ENCODE data around the gene RTEL1. TPM values are rescaled to one million over a fixed set of nuclear protein-coding genes. Genes with fewer than 3 reads are reported as not detected.

RTEL1 gene
- total RNA-seq, 1 experiment from 2014 or later, result 51.1 TPM

DNA sequence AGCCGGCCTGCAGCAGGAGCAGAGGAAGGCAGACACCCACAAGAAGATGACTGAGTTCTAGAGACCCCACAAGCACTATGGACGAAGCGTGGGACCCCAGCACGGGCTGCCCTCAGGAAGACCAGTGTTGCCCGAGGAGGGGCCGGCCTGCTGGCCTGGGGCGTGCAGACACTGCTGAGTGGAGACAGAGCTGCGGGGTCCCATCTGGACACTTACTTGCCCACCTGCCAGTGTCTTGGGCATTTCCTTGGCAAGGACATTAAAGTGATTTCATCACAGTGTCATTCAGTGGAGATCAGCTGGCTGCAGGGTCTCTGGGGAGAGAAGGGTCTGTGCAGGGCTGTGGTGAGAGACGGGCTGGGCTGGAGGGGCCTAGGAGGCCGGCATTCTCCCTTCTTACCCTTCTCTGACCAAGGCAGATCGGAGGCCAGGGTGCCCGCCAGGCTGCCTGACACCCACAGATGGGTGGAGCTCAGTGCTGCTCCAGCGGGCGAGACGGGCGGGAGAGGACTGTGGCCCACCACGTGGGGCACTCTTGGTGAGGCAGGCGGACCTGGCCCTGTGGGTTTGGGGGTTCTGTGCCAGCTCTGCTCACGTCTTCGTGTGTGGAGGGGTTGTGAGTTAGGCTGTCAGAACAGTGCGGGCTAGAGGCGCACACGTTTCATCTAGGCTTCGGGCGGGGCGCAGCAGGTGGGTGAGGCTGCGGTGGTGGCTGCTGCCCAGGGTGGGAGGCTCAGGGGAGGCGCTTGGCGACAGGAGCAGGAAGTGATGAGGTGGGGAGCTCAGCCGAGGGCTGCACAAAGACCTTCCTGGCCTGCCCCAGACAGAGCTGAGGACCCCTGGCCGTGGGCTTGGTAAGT is 78.0 kb downstream of the RTEL1 start, which contains the start of gene LIME1:
Gene LIME1, plus strand, starts transcription at position 806 of the 860 bp plus-strand sequence. CDS start 886 bp downstream, outside the sequence.
- intact Hi-C loops (cut with micrococcal nuclease; ENCODE audit: unreplicated experiment), result no loop called here
- CTCF ChIA-PET, result interaction anchor here (0.9 to 1.1 kb wide), 2 partner anchors 25 to 28 kb away, joined by 3 to 4 read pairs; partner anchors contain the start of genes ARFRP1 and ZGPAT
- peaks cover 50% of the 10 kb centered on the region for H3K36me3 Mint-ChIP-seq (ENCODE audit: insufficient read depth, unreplicated experiment)
- H3K27me3 Mint-ChIP-seq (ENCODE audit: insufficient read depth, unreplicated experiment), result no peaks in the 10 kb centered on the region
- TF ChIP-seq, protein P1, sequence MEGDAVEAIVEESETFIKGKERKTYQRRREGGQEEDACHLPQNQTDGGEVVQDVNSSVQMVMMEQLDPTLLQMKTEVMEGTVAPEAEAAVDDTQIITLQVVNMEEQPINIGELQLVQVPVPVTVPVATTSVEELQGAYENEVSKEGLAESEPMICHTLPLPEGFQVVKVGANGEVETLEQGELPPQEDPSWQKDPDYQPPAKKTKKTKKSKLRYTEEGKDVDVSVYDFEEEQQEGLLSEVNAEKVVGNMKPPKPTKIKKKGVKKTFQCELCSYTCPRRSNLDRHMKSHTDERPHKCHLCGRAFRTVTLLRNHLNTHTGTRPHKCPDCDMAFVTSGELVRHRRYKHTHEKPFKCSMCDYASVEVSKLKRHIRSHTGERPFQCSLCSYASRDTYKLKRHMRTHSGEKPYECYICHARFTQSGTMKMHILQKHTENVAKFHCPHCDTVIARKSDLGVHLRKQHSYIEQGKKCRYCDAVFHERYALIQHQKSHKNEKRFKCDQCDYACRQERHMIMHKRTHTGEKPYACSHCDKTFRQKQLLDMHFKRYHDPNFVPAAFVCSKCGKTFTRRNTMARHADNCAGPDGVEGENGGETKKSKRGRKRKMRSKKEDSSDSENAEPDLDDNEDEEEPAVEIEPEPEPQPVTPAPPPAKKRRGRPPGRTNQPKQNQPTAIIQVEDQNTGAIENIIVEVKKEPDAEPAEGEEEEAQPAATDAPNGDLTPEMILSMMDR (IDR thresholded peaks at IDR 0.05; ENCODE audit: insufficient read depth in 1 of 2, low read depth in 1 of 2, low read length in 1 of 2, severe bottlenecking in 1 of 2, unreplicated experiment in 1 of 2), result no peak
- BruUV-seq (replicated peaks), result no TSS peak
- no peaks in the 10 kb centered on the region for H3K27me3 ChIP-seq (replicated peaks; ENCODE audit: control insufficient read depth, insufficient read depth, low read length)
- peaks cover 16% of the 10 kb centered on the region for H3K36me3 ChIP-seq (ENCODE audit: control insufficient read depth, insufficient read depth, low read length)
- peaks cover 7% of the 10 kb centered on the region for H3K4me1 Mint-ChIP-seq (ENCODE audit: low read depth, unreplicated experiment)
- peak within 1 kb of the TSS; percentile 32 for H3K27ac Mint-ChIP-seq (ENCODE audit: unreplicated experiment)
- H3K9me3 Mint-ChIP-seq (ENCODE audit: unreplicated experiment), result no peaks in the 10 kb centered on the region
- H3K4me3 ChIP-seq (ENCODE audit: low read depth, low read length), result peak within 1 kb of the TSS; percentile 71
- peaks cover 15% of the 10 kb centered on the region for H3K4me1 ChIP-seq
- POLR2A ChIA-PET, result interaction anchor here (0.6 kb wide), 2 partner anchors 27 to 29 kb away, joined by 3 read pairs; partner anchors contain the start of gene ARFRP1
- H3K9me3 ChIP-seq, result no peaks in the 10 kb centered on the region
- no peak for DNase-seq
- H3K4me3 Mint-ChIP-seq (ENCODE audit: unreplicated experiment), result peak within 1 kb of the TSS; percentile 66

GRCh38 chr20:63736893-63737694 is 79.0 kb downstream of the RTEL1 start:
- no peaks in the 10 kb centered on the region for H3K27me3 ChIP-seq (replicated peaks; ENCODE audit: control insufficient read depth, insufficient read depth, low read length)
- peak overlapping the region; percentile 71 for H3K4me3 ChIP-seq (ENCODE audit: low read depth, low read length)
- peaks cover 21% of the 10 kb centered on the region for H3K36me3 ChIP-seq (ENCODE audit: control insufficient read depth, insufficient read depth, low read length)
- Mint-ChIP-seq H3K36me3 (ENCODE audit: insufficient read depth, unreplicated experiment) (peaks cover 59% of the 10 kb centered on the region), H3K27ac (ENCODE audit: unreplicated experiment) (peak overlapping the region; percentile 32), H3K4me3 (ENCODE audit: unreplicated experiment) (peak overlapping the region; percentile 66), H3K9me3 (ENCODE audit: unreplicated experiment) (no peaks in the 10 kb centered on the region), H3K4me1 (ENCODE audit: low read depth, unreplicated experiment) (peaks cover 7% of the 10 kb centered on the region), H3K27me3 (ENCODE audit: insufficient read depth, unreplicated experiment) (no peaks in the 10 kb centered on the region)
- no TSS peak for BruUV-seq (replicated peaks)
- TF ChIP-seq, protein P1 (IDR thresholded peaks at IDR 0.05; ENCODE audit: insufficient read depth in 1 of 2, low read depth in 1 of 2, low read length in 1 of 2, severe bottlenecking in 1 of 2, unreplicated experiment in 1 of 2), result no peak
- no peaks in the 10 kb centered on the region for H3K9me3 ChIP-seq
- ChIA-PET POLR2A (interaction anchor here (0.6 kb wide), 2 partner anchors 28 to 30 kb away, joined by 3 read pairs; partner anchors contain the start of gene ARFRP1), CTCF (interaction anchor here (0.6 to 1.3 kb wide), 4 partner anchors 26 to 199 kb away, joined by 3 to 9 read pairs (median 4); partner anchors contain the start of genes ARFRP1 and ZGPAT)
- peak in 1 of 2 experiments; percentile 45 for DNase-seq
- intact Hi-C loops (cut with micrococcal nuclease; ENCODE audit: unreplicated experiment), result no loop called here
- peaks cover 24% of the 10 kb centered on the region for H3K4me1 ChIP-seq

- POLR2A ChIA-PET, result no interaction called here
- CTCF ChIA-PET, result interaction anchor here (1.3 kb wide), 1 partner anchor 200 kb away, joined by 9 read pairs; no protein-coding TSS in a partner anchor
- peaks cover 24% of the 10 kb centered on the region for H3K4me1 ChIP-seq
Observed at GRCh38 chr20:63737695-63737944, 79.5 kb downstream of the RTEL1 start.

More at GRCh38 chr20:63737695-63737944, 79.5 kb downstream of the RTEL1 start:
- peak overlapping the region; percentile 71 for H3K4me3 ChIP-seq (ENCODE audit: low read depth, low read length)
- no peaks in the 10 kb centered on the region for H3K9me3 ChIP-seq
- TF ChIP-seq, protein P1 (IDR thresholded peaks at IDR 0.05; ENCODE audit: insufficient read depth in 1 of 2, low read depth in 1 of 2, low read length in 1 of 2, severe bottlenecking in 1 of 2, unreplicated experiment in 1 of 2), result no peak
- Mint-ChIP-seq H3K4me1 (ENCODE audit: low read depth, unreplicated experiment) (peaks cover 7% of the 10 kb centered on the region), H3K27ac (ENCODE audit: unreplicated experiment) (no peak overlapping the region), H3K4me3 (ENCODE audit: unreplicated experiment) (peak overlapping the region; percentile 66), H3K36me3 (ENCODE audit: insufficient read depth, unreplicated experiment) (peaks cover 63% of the 10 kb centered on the region), H3K9me3 (ENCODE audit: unreplicated experiment) (no peaks in the 10 kb centered on the region), H3K27me3 (ENCODE audit: insufficient read depth, unreplicated experiment) (no peaks in the 10 kb centered on the region)
- H3K36me3 ChIP-seq (ENCODE audit: control insufficient read depth, insufficient read depth, low read length), result peaks cover 24% of the 10 kb centered on the region
- no TSS peak for BruUV-seq (replicated peaks)
- intact Hi-C loops (cut with micrococcal nuclease; ENCODE audit: unreplicated experiment), result no loop called here
- H3K27me3 ChIP-seq (replicated peaks; ENCODE audit: control insufficient read depth, insufficient read depth, low read length), result no peaks in the 10 kb centered on the region
- DNase-seq, result no peak
